Fibroblast of skin of right biceps (primary cell): Measurements from ENCODE around the gene CYBA.

Source experiments
- DNase-seq: peaks from one replicate; pipeline ENCODE4 v3.0.0-alpha.2; 2013

Gene CYBA

DNA sequence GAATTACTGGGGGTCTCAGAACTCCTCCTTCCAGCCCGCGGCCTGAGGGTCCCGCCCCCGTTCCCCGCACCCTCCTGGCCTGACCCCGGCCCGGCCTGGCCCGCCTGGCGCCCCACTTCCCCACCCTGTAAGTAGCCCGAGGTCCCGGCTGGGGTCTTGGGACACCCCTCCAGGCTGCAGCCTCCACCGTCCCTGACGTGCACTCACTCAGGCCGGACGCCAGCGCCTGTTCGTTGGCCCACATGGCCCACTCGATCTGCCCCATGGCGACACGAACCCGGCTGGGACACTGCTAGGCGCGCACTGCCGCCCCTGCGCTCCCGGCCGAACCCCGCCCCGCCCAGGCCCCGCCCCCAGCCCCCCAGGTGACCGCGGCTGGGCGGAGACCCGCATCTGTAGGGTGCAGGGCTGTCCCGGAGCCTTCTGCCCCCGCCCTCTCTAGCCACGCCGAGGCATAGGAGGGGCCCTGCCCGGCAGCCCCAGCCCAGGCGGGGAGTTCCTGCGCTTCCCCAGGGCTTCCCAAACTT, at the start of gene CYBA:
TSS of gene CYBA (minus strand) at position 305 of the 527 bp plus-strand sequence. CDS start at position 265, 40 bp downstream.
- DNase-seq, result peak; percentile 62

DNA sequence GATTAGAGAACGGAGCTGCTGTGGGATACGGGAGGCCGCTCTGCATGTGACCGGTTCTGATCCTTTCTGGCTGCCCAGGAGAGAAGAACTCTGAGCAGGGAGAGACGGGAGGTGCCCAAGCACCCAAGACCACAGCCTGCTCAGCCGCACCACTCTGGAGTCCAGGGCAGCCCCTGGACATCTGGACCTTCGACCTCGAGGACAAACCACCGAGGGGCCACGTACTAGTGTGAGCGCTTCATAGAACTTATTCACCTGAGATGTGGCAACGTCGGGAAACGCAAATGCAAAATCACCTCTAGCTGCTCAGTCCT, 49.4 kb upstream of the CYBA start:
- no peak for DNase-seq

- DNase-seq, result no peak
These were observed 48.3 kb upstream of the CYBA start for GRCh38 chr16:88699180-88699579.

DNA sequence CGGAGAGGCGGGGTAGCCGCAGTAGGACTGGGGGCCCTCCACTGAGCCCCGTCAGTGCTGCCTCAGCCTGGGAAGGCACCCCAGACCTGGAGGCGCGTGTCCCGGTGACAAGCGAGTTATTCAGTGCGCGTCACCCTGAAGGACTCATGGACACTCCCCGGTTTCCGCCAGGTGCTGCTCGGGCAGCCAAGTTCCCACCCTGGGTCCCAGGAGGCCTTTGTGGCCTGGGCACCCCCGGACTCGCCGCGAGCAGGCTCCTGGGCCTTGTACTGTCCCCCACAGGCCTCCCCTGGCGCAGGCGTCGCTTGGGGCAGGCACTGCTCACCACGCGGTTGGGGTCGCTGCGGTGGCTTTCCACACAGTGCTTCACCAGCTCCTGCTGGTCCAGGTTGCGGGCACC, 47.8 kb upstream of the CYBA start:
- no peak for DNase-seq

DNA sequence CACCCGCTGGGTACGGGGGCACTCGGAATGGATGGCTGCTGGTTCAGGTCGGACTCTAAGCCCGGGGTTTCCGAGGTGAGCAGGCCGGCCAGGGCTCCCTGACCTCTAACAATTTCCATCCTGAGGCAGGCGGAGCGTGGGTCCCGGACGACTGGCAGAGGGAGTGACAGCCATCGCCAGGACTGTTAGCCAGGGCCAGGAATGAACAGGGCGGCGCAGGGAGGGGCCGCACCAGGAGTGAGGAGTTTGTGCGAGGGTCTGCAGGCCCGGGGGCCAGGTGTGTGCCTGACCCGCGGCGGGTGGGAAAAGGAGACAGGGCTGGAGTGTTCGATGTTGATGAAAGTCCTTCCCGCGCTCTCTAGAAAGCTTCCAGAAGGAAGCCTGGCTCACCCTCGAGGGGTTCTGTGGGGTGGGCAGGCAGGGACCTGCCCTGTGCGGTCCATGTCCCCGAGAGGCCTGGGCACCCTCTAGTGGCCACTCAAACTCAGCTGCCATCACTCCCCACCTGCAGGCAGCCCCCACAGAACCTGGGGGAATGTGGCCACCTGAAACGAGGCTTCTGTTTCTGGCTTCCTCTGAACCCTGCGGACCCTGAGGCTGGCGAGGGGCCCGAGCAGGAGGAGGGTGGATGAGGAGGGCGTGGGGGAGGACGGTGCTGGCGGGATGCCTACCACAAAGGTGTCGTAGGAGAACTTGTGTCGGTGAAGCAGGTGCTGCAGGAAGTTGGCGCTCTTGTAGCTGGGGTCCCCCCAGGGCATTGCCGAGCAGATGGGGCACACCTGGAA, 47.2 kb upstream of the CYBA start:
- DNase-seq, result no peak

DNA sequence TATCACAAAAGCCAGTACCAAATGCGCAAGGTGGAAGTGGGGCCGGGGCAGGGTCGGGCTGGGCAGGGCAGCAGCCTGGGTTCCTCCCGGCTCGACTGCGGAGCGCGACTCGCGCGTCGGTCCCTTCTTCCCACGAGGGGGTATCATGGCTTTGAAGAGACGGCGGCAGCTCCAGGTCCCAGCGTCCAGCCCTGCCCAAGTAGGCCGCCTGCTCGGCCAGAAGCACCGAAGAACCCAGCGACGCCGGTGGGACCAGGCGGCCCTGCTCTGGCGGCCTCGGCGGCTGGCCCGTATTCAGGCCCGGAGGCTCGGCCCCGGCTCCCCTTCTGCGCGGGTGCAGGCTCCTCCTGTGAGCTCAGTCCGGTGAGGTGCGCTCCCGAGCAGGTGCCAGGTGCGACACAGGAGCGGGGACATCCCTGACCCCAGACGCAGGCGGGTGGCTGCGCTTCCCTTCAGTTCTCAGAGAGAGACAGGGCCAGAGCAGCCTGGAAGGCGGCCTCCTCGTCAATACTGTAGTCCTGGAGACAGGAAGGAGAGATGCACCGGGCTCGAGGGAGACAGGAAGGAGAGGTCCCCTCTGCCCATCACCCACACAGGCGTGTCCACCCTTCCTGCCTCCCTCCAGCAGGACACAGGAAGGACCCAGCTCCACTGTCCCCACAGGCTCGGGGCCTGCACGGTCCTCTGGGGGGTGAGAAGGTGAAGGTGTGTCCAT, 46.4 kb upstream of the CYBA start:
- DNase-seq, result no peak

GRCh38 chr16:88696441-88696840, 45.6 kb upstream of the CYBA start:
- DNase-seq, result no peak

- no peak for DNase-seq
These were observed 44.9 kb upstream of the CYBA start for GRCh38 chr16:88695753-88696152.

- no peak for DNase-seq
These were observed 44.4 kb upstream of the CYBA start for GRCh38 chr16:88695218-88695617.

DNA sequence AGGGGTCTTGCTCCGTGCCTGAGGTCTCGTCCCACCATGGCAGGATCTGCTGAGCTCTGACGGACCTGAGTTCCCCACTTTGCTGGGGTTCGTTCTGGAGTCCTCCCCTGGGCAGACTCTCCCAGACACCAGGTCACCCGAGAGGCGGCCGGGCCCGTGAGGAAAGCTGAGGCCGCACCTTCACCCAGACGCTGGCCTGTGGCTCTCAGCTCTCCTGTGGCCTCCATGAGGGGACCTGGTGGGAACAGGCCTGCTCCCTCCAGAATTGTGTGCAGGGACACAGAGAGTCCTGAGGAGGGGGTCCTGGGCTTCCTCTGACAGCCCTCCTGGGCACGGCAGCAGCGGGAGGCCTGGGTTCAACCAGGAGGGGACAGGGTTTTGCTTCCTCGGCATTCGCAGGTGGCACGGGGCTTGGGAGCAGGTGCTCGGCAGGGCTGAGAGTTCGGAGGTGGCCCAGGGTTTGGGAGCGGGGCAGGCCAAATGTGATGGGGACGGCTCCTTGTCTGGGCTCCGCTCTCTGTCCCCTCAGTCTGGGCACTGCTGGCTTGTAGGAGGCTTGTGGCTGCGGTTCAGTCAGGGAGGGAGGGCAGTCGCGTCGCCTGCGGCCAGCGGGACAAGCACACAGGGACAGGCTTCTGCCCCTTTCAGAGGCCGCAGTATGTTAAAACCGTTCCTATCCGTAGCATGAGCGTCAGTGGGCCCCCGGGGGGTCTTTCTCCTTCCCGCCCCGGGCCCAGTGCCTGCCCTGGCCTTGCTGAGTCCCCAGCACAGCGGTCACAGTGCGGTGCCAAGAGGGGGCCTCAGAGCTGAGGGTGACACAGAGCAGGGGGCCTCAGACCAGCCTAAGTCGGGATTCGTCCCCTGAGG, 43.6 kb upstream of the CYBA start:
- no peak for DNase-seq

- DNase-seq, result no peak
These were observed 42.7 kb upstream of the CYBA start for GRCh38 chr16:88693420-88694177.

GRCh38 chr16:88692861-88693260, 42.0 kb upstream of the CYBA start:
- DNase-seq, result no peak

- DNase-seq, result no peak
These were observed 41.2 kb upstream of the CYBA start for GRCh38 chr16:88691924-88692560.

GRCh38 chr16:88691129-88691813, 40.4 kb upstream of the CYBA start:
- no peak for DNase-seq

GRCh38 chr16:88690341-88691128, 39.7 kb upstream of the CYBA start:
- no peak for DNase-seq

GRCh38 chr16:88688013-88688778, 37.3 kb upstream of the CYBA start:
- no peak for DNase-seq

DNA sequence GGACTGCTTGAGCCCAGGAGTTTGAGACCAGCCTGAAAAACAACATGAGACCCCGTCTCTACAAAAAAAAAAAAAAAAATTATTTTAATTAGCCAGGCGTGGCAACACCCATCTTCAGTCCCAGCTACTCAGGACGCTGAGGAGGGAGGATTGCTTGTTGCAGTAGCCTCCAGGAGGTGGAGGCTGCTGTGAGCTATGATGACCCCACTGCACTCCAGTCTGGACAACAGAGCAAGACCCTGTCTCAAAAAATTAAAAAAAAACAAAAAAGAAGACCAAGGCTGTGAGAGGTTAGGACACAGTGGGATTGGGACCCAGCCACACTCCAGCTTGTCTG, 36.8 kb upstream of the CYBA start:
- no peak for DNase-seq

GRCh38 chr16:88687254-88687576, 36.4 kb upstream of the CYBA start:
- no peak for DNase-seq

DNA sequence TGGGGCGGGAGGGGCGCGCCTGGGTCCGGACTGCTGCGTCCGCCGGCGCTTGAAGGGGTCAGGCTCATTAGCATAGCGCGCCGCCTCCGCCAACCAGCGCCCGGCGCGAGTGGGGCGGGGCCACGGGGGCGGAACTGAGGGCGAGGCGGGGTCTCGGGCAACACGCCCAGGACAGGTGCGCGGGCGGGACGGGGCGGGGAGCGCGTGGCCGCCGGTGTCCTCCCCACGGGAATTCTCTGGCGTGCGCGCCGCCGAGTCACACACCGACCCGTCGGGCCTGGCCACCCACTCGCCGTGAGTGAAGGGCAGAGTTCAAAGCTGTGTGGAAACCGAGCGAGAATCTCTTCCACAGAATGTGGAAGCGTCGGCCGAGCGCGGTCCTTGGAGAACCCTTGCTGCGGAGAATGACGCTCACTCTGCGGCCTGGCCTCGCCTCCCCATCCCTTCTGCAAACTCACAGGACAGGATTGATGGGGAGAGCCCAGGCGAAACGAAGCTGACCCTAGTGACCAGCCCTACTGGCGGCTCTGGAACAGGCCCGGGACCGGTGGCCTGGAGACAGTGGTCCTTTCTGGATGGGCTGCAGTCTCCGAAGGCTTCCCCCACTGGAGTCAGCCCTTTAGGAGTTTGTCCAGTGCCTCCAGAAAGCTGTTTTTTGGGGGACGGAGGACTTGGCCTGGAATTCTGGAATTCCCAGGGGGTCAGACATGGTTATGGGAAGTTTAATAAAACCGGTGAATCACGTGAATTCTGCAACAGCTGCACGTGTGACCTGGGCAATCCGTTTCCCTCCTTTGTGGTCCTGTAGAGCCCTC, 35.8 kb upstream of the CYBA start, which contains the start of gene SNAI3:
TSS of gene SNAI3 (minus strand) at position 69 of the 815 bp plus-strand sequence. CDS start 101 bp downstream, outside the sequence.
- peak; percentile 29 for DNase-seq
